Measurements from ENCODE around the gene HSF2BP.
"Not testable (repeated sequence)": the region's sequence is repeated elsewhere in the genome, so short reads cannot be mapped to it uniquely, and the experiment has no call there.

DNA sequence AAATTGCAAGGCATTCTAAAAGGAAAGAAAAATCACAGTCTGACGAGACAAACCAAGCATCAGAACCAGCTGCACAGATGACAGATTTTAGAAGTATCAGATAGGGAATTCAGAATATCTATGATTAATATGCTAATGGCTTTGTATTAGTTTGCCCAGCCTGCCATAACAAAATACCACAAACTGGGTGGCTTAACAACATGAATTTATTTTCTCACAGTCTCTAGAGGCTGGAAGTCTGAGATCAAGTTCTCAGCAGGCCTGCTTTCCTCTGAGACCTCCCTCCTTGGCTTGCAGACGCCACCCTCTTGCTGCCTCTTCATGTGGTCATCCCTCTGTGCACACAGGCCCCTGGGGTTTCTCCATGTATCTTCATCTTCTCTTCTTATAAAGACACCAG lies 118.7 kb downstream of the HSF2BP start:
- TF ChIP-seq, protein P1, sequence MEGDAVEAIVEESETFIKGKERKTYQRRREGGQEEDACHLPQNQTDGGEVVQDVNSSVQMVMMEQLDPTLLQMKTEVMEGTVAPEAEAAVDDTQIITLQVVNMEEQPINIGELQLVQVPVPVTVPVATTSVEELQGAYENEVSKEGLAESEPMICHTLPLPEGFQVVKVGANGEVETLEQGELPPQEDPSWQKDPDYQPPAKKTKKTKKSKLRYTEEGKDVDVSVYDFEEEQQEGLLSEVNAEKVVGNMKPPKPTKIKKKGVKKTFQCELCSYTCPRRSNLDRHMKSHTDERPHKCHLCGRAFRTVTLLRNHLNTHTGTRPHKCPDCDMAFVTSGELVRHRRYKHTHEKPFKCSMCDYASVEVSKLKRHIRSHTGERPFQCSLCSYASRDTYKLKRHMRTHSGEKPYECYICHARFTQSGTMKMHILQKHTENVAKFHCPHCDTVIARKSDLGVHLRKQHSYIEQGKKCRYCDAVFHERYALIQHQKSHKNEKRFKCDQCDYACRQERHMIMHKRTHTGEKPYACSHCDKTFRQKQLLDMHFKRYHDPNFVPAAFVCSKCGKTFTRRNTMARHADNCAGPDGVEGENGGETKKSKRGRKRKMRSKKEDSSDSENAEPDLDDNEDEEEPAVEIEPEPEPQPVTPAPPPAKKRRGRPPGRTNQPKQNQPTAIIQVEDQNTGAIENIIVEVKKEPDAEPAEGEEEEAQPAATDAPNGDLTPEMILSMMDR (optimal IDR thresholded peaks at IDR 0.05 in 1 of 3, IDR thresholded peaks at IDR 0.05 in 1 of 3, conservative IDR thresholded peaks at IDR 0.05 in 1 of 3; ENCODE audit: extremely low read depth in 1 of 3, insufficient read depth in 2 of 3, low read length in 3 of 3) = not testable (repeated sequence)
- not testable (repeated sequence) for TF ChIP-seq EZH2 (IDR thresholded peaks at IDR 0.05; ENCODE audit: low read length)
